Muscle of back (tissue), 11 donors: ENCODE data around the gene ITGA8. TPM values are rescaled to one million over a fixed set of nuclear protein-coding genes. Genes with fewer than 3 reads are reported as not detected.

Experiments
- DNase-seq, 3 donors: peaks; one replicate each; pipeline versions ENCODE4 v3.0.0 to v3.0.0-alpha.2; 2013
- polyA plus RNA-seq, 10 donors: library from polyadenylated mRNA; unstranded; fragments of 120-200 nt; gene quantifications; one replicate each; pipeline ENCODE4 v1.2.1, GENCODE V29; 2013; ENCODE audit not compliant: insufficient read length in 10 of 10

The ITGA8 gene
- polyA plus RNA-seq, 10 donors: 5.8 to 12.2 (median 8.4) TPM

DNA sequence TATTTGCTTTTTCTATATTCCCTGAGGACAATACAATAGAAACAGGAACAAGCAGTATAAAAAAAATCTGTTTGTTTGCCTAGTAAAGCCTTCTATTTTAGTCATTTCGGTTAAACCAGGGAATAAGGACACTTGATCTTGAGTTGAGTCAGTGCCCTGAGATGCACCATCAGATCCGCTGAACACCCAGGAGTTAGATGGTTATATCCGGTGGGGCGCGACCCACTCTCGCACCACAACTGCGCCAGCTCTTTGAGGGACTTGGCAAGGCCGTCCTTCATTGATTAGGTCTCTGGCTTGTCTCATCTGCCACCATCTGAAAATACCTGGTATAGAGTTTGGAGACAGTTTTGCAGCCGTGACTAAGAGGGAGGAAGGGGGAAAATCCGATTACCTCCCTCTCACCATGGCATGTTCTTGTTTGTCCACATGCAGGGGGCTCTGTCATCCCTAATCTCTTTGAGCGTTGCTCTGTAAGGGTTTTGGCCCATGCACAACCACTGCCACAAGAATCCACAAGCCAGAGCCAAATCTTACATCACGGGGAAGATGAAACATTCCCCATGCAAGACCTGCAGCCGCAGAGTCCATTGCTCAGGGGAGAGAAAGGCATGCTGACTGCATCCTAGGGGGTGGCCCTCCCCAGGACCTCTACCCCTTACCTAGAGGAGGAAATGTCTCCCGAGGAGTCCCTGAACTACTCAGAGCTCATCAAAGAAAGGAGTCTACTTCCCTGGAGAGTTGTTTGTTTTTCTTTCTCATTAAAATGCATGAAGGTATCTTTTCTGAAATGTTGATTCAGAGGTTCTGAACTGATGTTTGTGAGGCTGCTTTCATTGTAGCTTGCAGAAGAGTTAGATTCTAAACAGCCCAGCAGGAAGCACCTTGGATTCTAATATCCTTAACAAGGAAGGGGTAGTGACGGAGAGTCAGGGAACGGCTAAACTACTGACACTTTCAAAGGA lies 247.0 kb downstream of the ITGA8 start:
- peak in 1 of 3 donors; percentile 81 for DNase-seq

DNA sequence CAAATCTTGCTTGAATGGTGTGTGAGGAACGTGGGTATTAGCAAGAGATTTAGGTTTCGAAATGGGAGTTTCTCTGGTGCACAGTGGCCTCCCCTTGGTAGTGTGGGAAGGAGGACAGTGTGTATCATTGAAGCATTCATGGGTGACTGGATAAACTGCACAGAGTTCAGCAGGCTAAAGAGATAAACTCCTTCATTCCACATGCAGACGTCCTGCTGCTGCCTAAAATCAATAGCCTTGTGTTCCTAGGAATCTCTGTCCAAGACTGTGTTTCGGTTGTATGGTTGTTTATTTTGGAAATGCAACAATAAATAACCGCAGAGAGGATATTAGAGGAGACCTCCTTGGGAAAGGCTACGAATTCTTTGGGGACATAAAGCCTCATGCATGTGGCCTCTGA lies 247.7 kb downstream of the ITGA8 start:
- no peak for DNase-seq

DNA sequence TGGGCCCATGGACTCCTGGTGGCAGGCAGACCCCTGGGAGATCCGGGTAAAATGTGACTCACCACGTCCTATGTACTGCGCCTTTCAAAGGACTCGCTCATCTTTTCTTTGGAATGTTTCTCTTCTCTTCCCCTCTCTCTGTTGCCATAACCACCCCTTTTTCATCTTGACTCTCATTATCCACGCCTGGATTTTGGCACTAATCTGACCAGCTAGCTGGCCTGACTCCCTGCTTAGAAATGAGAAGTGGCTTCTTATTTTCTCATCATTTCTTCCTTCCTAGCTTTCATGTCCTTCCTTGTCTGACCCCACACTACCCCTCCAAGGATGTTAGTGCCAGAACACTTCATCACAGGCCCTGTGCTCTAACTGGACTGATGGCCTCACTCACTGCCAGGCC lies 250.6 kb downstream of the ITGA8 start:
- DNase-seq: no peak

DNA sequence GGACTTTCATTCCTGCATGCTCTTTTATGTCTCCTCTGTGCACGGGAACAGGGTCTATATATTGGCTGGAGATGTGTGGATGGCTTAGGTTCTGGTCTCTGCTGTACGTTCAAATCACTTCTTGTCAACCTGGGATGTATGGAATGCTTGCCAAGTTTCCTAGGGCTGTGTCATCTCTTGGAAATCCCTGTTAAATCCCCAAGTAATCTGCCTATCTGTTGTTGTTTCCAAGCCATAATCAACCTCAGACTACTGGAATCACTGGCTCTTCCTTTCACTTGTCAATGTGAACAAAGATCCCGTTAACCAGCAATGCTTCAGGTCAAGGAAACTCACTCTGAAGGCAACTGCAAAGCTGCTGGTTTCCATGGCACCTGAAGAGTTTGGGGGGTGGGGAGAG lies 255.3 kb downstream of the ITGA8 start:
- no peak for DNase-seq

Other genes with a start within 250 kb of the ITGA8 start
- 10 to 100 TPM; 22.0 to 40.0 (median 28.1) TPM for gene MINDY3, start 140.6 kb upstream of the ITGA8 start, polyA plus RNA-seq